Left lung (tissue), 10 donors: Measurements from ENCODE around the gene LYPLAL1. TPM values are rescaled to one million over a fixed set of nuclear protein-coding genes. Genes with fewer than 3 reads are reported as not detected.

Source experiments
- ATAC-seq: fragments of 200-7000 bp; cut with Tn5 transposase; one replicate; pipeline ENCODE4 v1.9.1; 2020; ENCODE audit warnings: moderate library complexity
- DNase-seq, 4 donors: peaks; one replicate each; pipeline ENCODE4 v3.0.0-alpha.2; 2013 to 2020
- H3K27ac ChIP-seq, 2 donors: fragments of 200-600 bp; sonication (generic) in 1 of 2; one replicate each; pipeline versions ENCODE4 v1.5.0 to v1.8.0; 2020 to 2021
- H3K27me3 ChIP-seq, 2 donors: fragments of 200-600 bp; sonication (generic) in 1 of 2; one replicate each; pipeline versions ENCODE4 v1.5.0 to v1.8.0; 2020 to 2021
- H3K36me3 ChIP-seq, 2 donors: fragments of 200-600 bp; sonication (generic) in 1 of 2; one replicate each; pipeline versions ENCODE4 v1.5.0 to v1.8.0; 2020 to 2021
- H3K4me1 ChIP-seq, 2 donors: fragments of 200-600 bp; one replicate each; pipeline ENCODE4 v1.8.0; 2021
- H3K4me3 ChIP-seq, 2 donors: fragments of 200-600 bp; sonication (generic) in 1 of 2; one replicate each; pipeline versions ENCODE4 v1.5.0 to v1.8.0; 2020 to 2021; ENCODE audit warnings: mild to moderate bottlenecking in 1 of 2
- H3K9me3 ChIP-seq, 2 donors: fragments of 200-600 bp; sonication (generic) in 1 of 2; one replicate each; pipeline versions ENCODE4 v1.5.0 to v1.8.0; 2020 to 2021
- intact Hi-C, 2 donors: fragments of 100-400 bp; cut with DNase I; formaldehyde crosslinking; loops; one replicate each; pipeline versions ENCODE4 v1.11.2 to v1.14.2; 2022
- polyA plus RNA-seq, 6 donors: library from polyadenylated mRNA; unstranded; fragments of 120-200 nt; gene quantifications; one replicate each; pipeline ENCODE4 v1.2.1, GENCODE V29; 2013; ENCODE audit not compliant: insufficient read length in 6 of 6
- total RNA-seq, 2 donors: library from RNA; stranded (reverse); fragmentation: NEBNext Ultra II Directional; extraction: Animal tissue kit (Norgen Biotek cat#: 25700); gene quantifications; one replicate each; pipeline ENCODE4 v1.2.1, GENCODE V29; 2021
- TF ChIP-seq, protein P1 (sequence below), 2 donors: fragments of 200-600 bp; sonication (generic) in 1 of 2; IDR thresholded peaks; one replicate each; pipeline versions ENCODE4 v1.5.0 to v1.8.0; 2021; ENCODE audit warnings: antibody characterized with exemption in 2 of 2
- donor health status: DM: no; HTN: yes; CAD: no.
- donor health status: DM: no; HTN: no; CAD: no.

Gene LYPLAL1
- total and polyA plus RNA-seq, 8 donors, result 24.1 to 60.9 (median 52.1) TPM

- Histone ChIP-seq H3K4me3 (no peak overlapping the region), H3K27me3 (no peaks in the 10 kb centered on the region), H3K4me1 (no peaks in the 10 kb centered on the region), H3K9me3 (no peaks in the 10 kb centered on the region), H3K36me3 (no peaks in the 10 kb centered on the region), H3K27ac (no peak overlapping the region)
- DNase-seq, result no peak
- ATAC-seq, result no peak
- TF ChIP-seq, protein P1, sequence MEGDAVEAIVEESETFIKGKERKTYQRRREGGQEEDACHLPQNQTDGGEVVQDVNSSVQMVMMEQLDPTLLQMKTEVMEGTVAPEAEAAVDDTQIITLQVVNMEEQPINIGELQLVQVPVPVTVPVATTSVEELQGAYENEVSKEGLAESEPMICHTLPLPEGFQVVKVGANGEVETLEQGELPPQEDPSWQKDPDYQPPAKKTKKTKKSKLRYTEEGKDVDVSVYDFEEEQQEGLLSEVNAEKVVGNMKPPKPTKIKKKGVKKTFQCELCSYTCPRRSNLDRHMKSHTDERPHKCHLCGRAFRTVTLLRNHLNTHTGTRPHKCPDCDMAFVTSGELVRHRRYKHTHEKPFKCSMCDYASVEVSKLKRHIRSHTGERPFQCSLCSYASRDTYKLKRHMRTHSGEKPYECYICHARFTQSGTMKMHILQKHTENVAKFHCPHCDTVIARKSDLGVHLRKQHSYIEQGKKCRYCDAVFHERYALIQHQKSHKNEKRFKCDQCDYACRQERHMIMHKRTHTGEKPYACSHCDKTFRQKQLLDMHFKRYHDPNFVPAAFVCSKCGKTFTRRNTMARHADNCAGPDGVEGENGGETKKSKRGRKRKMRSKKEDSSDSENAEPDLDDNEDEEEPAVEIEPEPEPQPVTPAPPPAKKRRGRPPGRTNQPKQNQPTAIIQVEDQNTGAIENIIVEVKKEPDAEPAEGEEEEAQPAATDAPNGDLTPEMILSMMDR (IDR thresholded peaks at IDR 0.05), result no peak
- intact Hi-C loops, result no loop called here
Measured at GRCh38 chr1:219150913-219151312, 22.8 kb upstream of the LYPLAL1 start.

- TF ChIP-seq, protein P1 (IDR thresholded peaks at IDR 0.05), result no peak
- Histone ChIP-seq H3K27ac (no peak overlapping the region), H3K36me3 (no peaks in the 10 kb centered on the region), H3K27me3 (no peaks in the 10 kb centered on the region), H3K4me1 (no peaks in the 10 kb centered on the region), H3K9me3 (no peaks in the 10 kb centered on the region), H3K4me3 (no peak overlapping the region)
- intact Hi-C loops, result no loop called here
- ATAC-seq, result no peak
- DNase-seq, result no peak
Measured at GRCh38 chr1:219151467-219151866, 22.2 kb upstream of the LYPLAL1 start.

GRCh38 chr1:219152751-219153150 lies 20.9 kb upstream of the LYPLAL1 start:
- TF ChIP-seq, protein P1 (IDR thresholded peaks at IDR 0.05), result no peak
- intact Hi-C loops, result no loop called here
- peak in 1 of 4 donors; percentile 51 for DNase-seq
- H3K27ac ChIP-seq, result no peak overlapping the region
- H3K4me3 ChIP-seq, result no peak overlapping the region
- ATAC-seq, result no peak
- no peaks in the 10 kb centered on the region for H3K9me3 ChIP-seq
- no peaks in the 10 kb centered on the region for H3K27me3 ChIP-seq
- H3K36me3 ChIP-seq, result no peaks in the 10 kb centered on the region
- no peaks in the 10 kb centered on the region for H3K4me1 ChIP-seq

GRCh38 chr1:219153723-219154122 lies 20.0 kb upstream of the LYPLAL1 start:
- Histone ChIP-seq H3K4me3 (no peak overlapping the region), H3K9me3 (no peaks in the 10 kb centered on the region), H3K27ac (no peak overlapping the region), H3K27me3 (no peaks in the 10 kb centered on the region), H3K4me1 (no peaks in the 10 kb centered on the region), H3K36me3 (no peaks in the 10 kb centered on the region)
- DNase-seq, result peak in 1 of 4 donors; percentile 16
- TF ChIP-seq, protein P1 (IDR thresholded peaks at IDR 0.05), result no peak
- ATAC-seq, result no peak
- intact Hi-C loops, result no loop called here

GRCh38 chr1:219155135-219155534 lies 18.5 kb upstream of the LYPLAL1 start:
- Histone ChIP-seq H3K36me3 (no peaks in the 10 kb centered on the region), H3K9me3 (no peaks in the 10 kb centered on the region), H3K4me3 (no peak overlapping the region), H3K4me1 (no peaks in the 10 kb centered on the region), H3K27me3 (no peaks in the 10 kb centered on the region), H3K27ac (no peak overlapping the region)
- ATAC-seq (no peak), DNase-seq (no peak)
- TF ChIP-seq, protein P1 (IDR thresholded peaks at IDR 0.05), result no peak
- intact Hi-C loops, result no loop called here
